Activated CD4-positive, CD25-positive, alpha-beta regulatory T cell (primary cell): ENCODE data around the gene GNPTG.

Source experiments
- DNase-seq, 4 experiments: peaks; one replicate each; lab custom pipeline; 2025; lab: John Stamatoyannopoulos, UW

Gene GNPTG

GRCh38 chr16:1347286-1347855 is 4.4 kb upstream of the GNPTG start:
- DNase-seq, result no peak

GRCh38 chr16:1347962-1348361 is 3.8 kb upstream of the GNPTG start:
- no peak for DNase-seq

GRCh38 chr16:1348441-1348840 is 3.3 kb upstream of the GNPTG start:
- DNase-seq, result no peak

GRCh38 chr16:1348926-1349325 is 2.8 kb upstream of the GNPTG start:
- DNase-seq, result no peak

GRCh38 chr16:1349351-1349750 is 2.4 kb upstream of the GNPTG start:
- no peak for DNase-seq

GRCh38 chr16:1349951-1350350 is 1.8 kb upstream of the GNPTG start:
- no peak for DNase-seq

- no peak for DNase-seq
These were observed 1.0 kb upstream of the GNPTG start for GRCh38 chr16:1350691-1351090.

GRCh38 chr16:1351215-1351581 is 533 bp upstream of the GNPTG start:
- DNase-seq, result no peak

GRCh38 chr16:1354815-1355540 is 3.2 kb downstream of the GNPTG start:
- no peak for DNase-seq

GRCh38 chr16:1355591-1355990 is 3.9 kb downstream of the GNPTG start:
- DNase-seq, result no peak

- DNase-seq, result no peak
These were observed 4.5 kb downstream of the GNPTG start for GRCh38 chr16:1356061-1356900.

- no peak for DNase-seq
These were observed 6.3 kb downstream of the GNPTG start for GRCh38 chr16:1357906-1358566.

- DNase-seq, result no peak
These were observed 10.1 kb downstream of the GNPTG start for GRCh38 chr16:1361685-1362360.

GRCh38 chr16:1362807-1363206 is 11.1 kb downstream of the GNPTG start:
- DNase-seq, result no peak

- peak; percentile 46 to 63 (median 56) for DNase-seq
These were observed 11.8 kb downstream of the GNPTG start for GRCh38 chr16:1363501-1364041.

GRCh38 chr16:1364510-1364909 is 12.8 kb downstream of the GNPTG start:
- no peak for DNase-seq

- DNase-seq, result no peak
These were observed 14.5 kb downstream of the GNPTG start for GRCh38 chr16:1366060-1366711.

GRCh38 chr16:1366712-1367299 is 15.1 kb downstream of the GNPTG start:
- no peak for DNase-seq

GRCh38 chr16:1367486-1368174 is 15.9 kb downstream of the GNPTG start:
- no peak for DNase-seq
